Coronary artery (tissue), 2 donors: ENCODE data around the gene OTUD1.

Experiments used
- DNase-seq: peaks from one replicate; pipeline ENCODE4 v3.0.0-alpha.2; 2017; ENCODE audit warnings: low spot score
- H3K27ac ChIP-seq, 2 donors: fragments of 200-600 bp; sonication (generic); one replicate each; pipeline ENCODE4 v1.5.1; 2016 to 2019
- H3K4me3 ChIP-seq: fragments of 200-600 bp; sonication (generic); 2 replicates; pipeline ENCODE4 v1.5.1; 2016; ENCODE audit warnings: mild to moderate bottlenecking, moderate library complexity
- TF ChIP-seq, protein P1 (sequence below): fragments of 200-600 bp; sonication (generic); IDR thresholded peaks from one replicate; pipeline ENCODE4 v1.5.1; 2019; ENCODE audit warnings: antibody characterized with exemption

OTUD1 gene

GRCh38 chr10:23448323-23448722, 9.4 kb downstream of the OTUD1 start:
- TF ChIP-seq, protein P1, sequence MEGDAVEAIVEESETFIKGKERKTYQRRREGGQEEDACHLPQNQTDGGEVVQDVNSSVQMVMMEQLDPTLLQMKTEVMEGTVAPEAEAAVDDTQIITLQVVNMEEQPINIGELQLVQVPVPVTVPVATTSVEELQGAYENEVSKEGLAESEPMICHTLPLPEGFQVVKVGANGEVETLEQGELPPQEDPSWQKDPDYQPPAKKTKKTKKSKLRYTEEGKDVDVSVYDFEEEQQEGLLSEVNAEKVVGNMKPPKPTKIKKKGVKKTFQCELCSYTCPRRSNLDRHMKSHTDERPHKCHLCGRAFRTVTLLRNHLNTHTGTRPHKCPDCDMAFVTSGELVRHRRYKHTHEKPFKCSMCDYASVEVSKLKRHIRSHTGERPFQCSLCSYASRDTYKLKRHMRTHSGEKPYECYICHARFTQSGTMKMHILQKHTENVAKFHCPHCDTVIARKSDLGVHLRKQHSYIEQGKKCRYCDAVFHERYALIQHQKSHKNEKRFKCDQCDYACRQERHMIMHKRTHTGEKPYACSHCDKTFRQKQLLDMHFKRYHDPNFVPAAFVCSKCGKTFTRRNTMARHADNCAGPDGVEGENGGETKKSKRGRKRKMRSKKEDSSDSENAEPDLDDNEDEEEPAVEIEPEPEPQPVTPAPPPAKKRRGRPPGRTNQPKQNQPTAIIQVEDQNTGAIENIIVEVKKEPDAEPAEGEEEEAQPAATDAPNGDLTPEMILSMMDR: no peak

DNA sequence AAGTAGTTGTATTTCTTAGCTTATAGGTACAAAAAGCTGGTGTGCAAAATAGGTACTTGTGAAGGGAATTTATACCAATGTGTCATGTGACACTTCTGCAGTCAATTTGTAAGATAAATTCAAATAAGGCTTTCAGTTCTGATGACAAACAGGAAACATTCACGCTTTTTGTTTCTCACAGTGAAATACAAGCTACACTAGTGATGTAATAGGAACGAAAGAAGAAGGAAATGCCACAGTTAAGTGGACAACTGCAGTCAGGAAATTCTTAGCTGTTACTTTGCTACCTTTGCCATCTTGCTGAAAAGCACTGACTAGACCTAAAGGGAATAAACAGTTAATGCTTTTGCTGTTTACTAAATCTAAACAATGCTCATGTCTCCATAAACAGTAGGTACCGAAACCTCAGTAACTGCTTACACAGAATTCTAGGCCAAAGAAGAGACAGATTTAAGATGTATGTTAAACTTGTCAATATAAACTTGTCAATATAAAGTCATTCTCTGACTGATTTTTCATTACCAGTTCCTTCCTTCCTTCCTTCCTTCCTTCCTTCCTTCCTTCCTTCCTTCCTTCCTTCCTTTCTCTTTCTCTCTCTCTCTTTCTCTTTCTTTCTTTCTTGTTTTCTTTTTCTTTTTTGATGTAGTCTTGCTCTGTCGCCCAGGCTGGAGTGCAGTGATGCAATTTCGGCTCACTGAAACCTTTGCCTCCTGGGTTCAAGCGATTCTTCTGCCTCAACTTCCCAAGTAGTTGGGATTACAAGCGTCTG, 10.1 kb downstream of the OTUD1 start:
- DNase-seq: no peak
- peak overlapping the region in 1 of 2 donors; percentile 11 for H3K27ac ChIP-seq
- TF ChIP-seq, protein P1: no peak
- no peak overlapping the region for H3K4me3 ChIP-seq

More at GRCh38 chr10:23448323-23448722, 9.4 kb downstream of the OTUD1 start:
- no peak for DNase-seq
- Histone ChIP-seq H3K4me3 (no peak overlapping the region), H3K27ac (no peak overlapping the region)

GRCh38 chr10:23452033-23452655, 13.3 kb downstream of the OTUD1 start:
- TF ChIP-seq, protein P1: no peak
- H3K4me3 ChIP-seq: no peak overlapping the region

GRCh38 chr10:23453465-23453864, 14.6 kb downstream of the OTUD1 start:
- Histone ChIP-seq H3K27ac (no peak overlapping the region), H3K4me3 (no peak overlapping the region)
- DNase-seq: no peak
- TF ChIP-seq, protein P1: no peak

More at GRCh38 chr10:23452033-23452655, 13.3 kb downstream of the OTUD1 start:
- H3K27ac ChIP-seq: no peak overlapping the region
- DNase-seq: no peak

DNA sequence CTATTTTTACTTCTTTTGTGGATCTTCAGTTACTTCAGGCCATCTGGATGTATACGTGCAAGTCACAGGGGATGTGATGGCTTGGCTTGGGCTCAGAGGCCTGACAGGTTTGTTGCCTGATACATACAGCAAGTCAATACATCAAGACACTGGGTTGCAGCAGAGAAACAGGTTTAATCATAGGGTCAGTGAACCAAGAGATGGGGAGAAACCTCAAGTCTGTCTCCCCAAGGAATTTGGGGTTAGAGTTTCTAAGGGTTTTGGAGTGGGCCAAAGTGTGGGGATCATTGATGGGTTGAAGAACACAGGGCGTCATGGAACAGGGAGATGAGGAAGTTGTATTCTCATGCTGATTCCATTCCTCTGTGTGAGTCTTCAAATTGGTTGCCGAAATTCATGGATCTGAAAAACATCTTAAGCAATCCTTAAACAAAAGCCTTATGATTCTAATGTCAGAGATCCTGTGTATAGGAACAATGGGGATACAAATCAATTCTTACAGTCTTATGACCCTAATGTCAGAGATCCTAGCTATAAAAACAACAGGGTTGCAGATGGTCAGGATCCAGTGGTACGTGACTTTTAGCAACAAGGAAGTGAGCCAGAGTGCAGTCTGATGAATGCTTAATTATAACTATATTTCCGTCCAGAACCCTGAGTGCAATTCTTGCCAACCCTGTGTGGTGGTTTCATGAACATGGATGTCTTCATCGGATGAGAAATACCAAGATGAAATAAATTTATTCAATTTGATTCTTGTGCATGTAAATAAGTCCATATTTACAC, 18.9 kb downstream of the OTUD1 start:
- H3K27ac ChIP-seq: no peak overlapping the region
- no peak for DNase-seq
- TF ChIP-seq, protein P1: no peak
- H3K4me3 ChIP-seq: no peak overlapping the region

GRCh38 chr10:23459308-23459939, 20.5 kb downstream of the OTUD1 start:
- H3K4me3 ChIP-seq: no peak overlapping the region
- H3K27ac ChIP-seq: no peak overlapping the region
- no peak for DNase-seq
- TF ChIP-seq, protein P1: no peak
